Stimulated activated naive CD8-positive, alpha-beta T cell treated with anti-CD3 and anti-CD28 coated beads, Interleukin-15, Interleukin-2, amounts not matched to agents 100 ng/mL and 50 ng/mL, for 24 hours (primary cell): ENCODE measurements around the gene RIBC2.
"Not testable (repeated sequence)": the region's sequence is repeated elsewhere in the genome, so short reads cannot be mapped to it uniquely, and the experiment has no call there.

Experiments used
- H3K27ac Mint-ChIP-seq: one replicate; pipeline ENCODE4 v1.8.0; 2021; ENCODE audit warnings: mild to moderate bottlenecking, mixed read lengths
- H3K27me3 Mint-ChIP-seq: one replicate; pipeline ENCODE4 v1.8.0; 2021; ENCODE audit warnings: mixed read lengths
- H3K36me3 Mint-ChIP-seq: one replicate; pipeline ENCODE4 v1.8.0; 2021; ENCODE audit warnings: low read depth, mixed read lengths
- H3K4me1 Mint-ChIP-seq: one replicate; pipeline ENCODE4 v1.8.0; 2021; ENCODE audit warnings: low read depth, mixed read lengths
- H3K4me3 Mint-ChIP-seq: one replicate; pipeline ENCODE4 v1.8.0; 2021; ENCODE audit warnings: mild to moderate bottlenecking, mixed read lengths
- H3K9me3 Mint-ChIP-seq: one replicate; pipeline ENCODE4 v1.8.0; 2021; ENCODE audit warnings: mixed read lengths

RIBC2 gene, protein sequence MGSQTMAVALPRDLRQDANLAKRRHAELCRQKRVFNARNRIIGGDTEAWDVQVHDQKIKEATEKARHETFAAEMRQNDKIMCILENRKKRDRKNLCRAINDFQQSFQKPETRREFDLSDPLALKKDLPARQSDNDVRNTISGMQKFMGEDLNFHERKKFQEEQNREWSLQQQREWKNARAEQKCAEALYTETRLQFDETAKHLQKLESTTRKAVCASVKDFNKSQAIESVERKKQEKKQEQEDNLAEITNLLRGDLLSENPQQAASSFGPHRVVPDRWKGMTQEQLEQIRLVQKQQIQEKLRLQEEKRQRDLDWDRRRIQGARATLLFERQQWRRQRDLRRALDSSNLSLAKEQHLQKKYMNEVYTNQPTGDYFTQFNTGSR

DNA sequence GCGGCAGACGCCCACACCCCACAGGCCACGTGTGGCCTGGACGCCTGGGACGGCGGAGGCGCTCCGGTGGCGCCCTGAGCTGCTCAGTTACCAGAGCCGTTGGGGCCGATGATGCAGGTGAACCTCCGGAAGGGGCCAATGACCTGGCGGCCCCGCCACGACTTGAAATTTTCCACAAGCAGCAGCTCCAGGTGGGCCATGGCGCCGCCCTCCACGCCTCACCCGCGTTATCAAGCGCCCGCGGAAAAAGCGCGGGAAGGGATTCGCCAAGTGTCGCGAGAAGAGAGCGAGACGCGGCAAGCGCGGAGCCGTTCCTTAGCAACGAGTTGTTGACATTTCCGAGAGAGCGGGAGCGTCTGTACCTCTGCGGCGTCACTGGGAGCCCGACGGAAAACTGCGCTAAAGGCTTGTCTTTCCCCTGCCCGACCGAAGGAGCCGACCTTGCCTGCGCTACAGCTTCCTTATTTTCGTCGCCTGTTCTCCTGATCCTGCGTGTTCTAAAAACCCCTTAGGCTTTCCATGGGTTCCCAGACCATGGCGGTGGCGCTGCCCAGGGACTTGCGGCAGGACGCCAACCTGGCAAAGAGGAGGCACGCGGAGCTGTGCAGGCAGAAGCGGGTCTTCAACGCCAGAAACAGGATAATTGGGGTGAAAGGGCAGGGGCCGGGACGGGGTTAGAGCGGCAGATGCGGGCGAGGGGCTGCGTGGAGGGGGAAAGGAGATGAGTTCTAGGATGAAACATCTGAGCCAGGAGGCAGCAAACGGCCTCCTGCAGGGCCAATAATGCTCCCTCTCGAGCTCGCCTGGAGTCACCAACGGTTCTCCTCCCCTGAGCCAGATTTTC lies at the start of gene RIBC2, which contains the start of gene SMC1B:
RIBC2 (plus strand) TSS at position 326 of the 844 bp plus-strand sequence; CDS start at position 520, 194 bp downstream.
SMC1B (minus strand) TSS at position 232 of the 844 bp plus-strand sequence; CDS start at position 200, 32 bp downstream.
- Mint-ChIP-seq H3K9me3 (no peaks in the 10 kb centered on the region), H3K36me3 (no peaks in the 10 kb centered on the region), H3K4me1 (peaks cover 20% of the 10 kb centered on the region), H3K27ac (peak within 1 kb of the TSS; percentile 82), H3K27me3 (peaks cover 5% of the 10 kb centered on the region), H3K4me3 (peak within 1 kb of the TSS; percentile 85)

DNA sequence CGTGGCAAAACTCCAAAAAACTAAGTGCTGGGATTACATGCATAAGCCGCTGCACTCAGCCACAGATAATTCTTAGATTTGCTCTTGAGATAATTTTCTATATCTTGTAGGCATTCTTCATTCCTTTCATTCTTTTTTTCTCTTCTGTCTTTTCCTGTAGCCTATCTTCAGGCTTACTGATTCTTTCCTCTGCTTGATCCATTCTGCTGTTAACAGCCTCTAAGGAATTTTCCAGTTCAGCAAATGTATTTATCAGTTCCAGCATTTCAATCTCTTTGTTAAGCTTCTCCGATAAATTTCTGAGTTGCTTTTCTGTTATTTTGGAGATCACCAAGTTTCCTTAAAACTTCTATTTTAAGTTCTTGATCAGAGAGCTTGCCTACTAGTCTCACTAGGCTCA lies 46.8 kb upstream of the RIBC2 start:
- Mint-ChIP-seq H3K36me3 (no peaks in the 10 kb centered on the region), H3K4me1 (no peaks in the 10 kb centered on the region), H3K27ac (no peak overlapping the region), H3K4me3 (no peak overlapping the region), H3K9me3 (peaks cover 4% of the 10 kb centered on the region), H3K27me3 (no peaks in the 10 kb centered on the region)

DNA sequence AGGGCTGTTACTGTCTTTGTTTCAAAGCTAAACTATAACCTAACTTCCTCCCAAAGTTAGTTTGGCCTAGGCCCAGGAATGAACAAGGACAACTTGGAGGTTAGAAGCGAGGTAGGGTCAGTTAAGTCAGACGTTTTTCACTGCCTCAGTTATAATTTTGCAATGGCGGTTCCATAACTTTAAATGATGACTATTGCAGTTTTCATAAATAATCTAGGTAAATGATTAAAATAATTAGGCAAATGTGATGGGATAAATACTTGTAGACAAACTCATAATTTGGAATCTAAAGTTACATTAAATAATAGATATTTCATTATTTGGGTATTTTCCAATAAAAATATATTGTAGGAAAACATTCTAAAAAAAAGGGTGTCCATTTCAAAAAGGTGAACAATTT lies 39.9 kb upstream of the RIBC2 start:
- not testable (repeated sequence) for H3K27me3 Mint-ChIP-seq, H3K36me3 Mint-ChIP-seq, H3K4me1 Mint-ChIP-seq, H3K27ac Mint-ChIP-seq, H3K4me3 Mint-ChIP-seq, H3K9me3 Mint-ChIP-seq

DNA sequence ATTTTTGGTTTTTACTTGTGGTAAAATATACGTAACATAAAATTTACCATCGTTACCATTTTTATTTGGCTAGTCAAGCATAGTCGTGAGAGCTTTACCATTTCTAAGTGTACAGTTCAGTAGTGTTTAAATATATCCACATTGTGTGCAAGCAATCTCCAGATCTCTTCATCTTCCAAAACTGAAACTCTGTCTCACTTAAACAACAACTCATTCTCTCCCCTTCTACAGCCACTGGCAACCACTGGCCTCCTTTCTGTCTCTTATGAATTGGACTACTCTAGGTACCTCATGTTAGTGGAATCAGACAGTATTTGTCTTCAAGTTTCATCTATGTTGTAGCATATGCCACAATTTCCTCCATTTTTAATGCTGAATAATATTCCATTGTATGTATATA lies 37.5 kb upstream of the RIBC2 start:
- Mint-ChIP-seq H3K27ac (no peak overlapping the region), H3K36me3 (no peaks in the 10 kb centered on the region)

DNA sequence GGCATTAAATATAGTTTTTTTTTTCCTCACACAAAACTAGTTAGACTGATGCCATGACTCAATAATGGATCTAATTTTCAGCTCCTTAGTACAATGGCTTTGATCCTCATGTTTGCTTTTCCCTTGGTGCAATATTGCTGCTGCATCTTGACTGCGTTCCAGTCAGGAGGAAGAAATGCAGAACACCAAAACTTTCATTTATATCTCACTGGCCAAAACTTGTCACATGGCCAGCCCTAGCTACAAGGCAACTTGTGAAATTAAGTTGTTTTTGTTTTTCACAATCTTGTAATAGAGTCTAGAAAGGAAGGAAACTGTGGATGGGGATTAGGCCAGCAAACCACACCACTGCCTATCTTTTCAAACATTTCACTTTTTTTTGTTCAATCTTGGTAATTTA lies 36.8 kb upstream of the RIBC2 start:
- Mint-ChIP-seq H3K27me3 (no peaks in the 10 kb centered on the region), H3K36me3 (no peaks in the 10 kb centered on the region), H3K4me1 (peaks cover 5% of the 10 kb centered on the region), H3K4me3 (no peak overlapping the region), H3K9me3 (no peaks in the 10 kb centered on the region), H3K27ac (no peak overlapping the region)

More for the DNA sequence above, 37.5 kb upstream of the RIBC2 start:
- Mint-ChIP-seq H3K4me3 (no peak overlapping the region), H3K9me3 (no peaks in the 10 kb centered on the region), H3K4me1 (peaks cover 5% of the 10 kb centered on the region), H3K27me3 (no peaks in the 10 kb centered on the region)

DNA sequence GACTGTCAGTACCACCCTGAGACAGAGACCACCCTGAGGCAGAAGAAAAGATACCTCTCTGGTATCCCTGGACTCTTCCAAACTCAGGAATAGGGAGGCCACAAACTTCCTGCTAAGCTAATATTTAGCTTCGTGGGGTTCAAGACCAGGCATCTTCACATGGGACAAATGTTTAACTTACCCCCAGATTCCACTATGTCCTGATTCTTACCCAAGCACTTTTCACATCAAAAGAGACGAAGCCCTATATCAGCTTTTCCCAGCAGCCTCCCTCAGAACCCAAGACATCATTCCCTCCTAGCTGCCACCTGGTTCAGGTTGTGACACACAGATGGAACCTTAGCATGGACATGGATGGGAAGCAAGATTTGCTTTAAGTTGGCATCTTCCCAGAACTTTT lies 32.1 kb upstream of the RIBC2 start:
- H3K27me3 Mint-ChIP-seq: peaks cover 3% of the 10 kb centered on the region
- H3K9me3 Mint-ChIP-seq: no peaks in the 10 kb centered on the region
- H3K4me1 Mint-ChIP-seq: no peaks in the 10 kb centered on the region
- no peak overlapping the region for H3K4me3 Mint-ChIP-seq
- no peak overlapping the region for H3K27ac Mint-ChIP-seq
- no peaks in the 10 kb centered on the region for H3K36me3 Mint-ChIP-seq

DNA sequence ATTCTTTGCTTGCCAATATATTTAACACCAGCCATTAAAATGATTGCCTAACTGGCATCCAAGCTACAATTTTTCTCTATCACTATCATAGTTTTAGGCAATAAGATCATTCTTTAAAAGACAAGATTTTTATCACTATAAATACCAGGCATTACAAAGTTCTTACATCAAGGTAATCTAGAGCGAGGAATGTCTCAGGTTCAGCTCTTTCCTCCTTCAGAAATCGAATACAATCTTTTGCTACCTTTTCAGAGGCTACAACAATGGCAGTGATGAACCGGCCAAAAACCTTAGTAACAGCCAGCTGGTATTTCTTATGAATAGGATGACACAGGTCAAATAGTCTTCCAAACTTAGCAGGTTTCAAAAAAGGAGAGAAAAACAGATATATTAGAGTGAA lies 23.9 kb upstream of the RIBC2 start:
- Mint-ChIP-seq H3K36me3 (no peaks in the 10 kb centered on the region), H3K27ac (no peak overlapping the region), H3K27me3 (peaks cover 4% of the 10 kb centered on the region), H3K4me1 (no peaks in the 10 kb centered on the region), H3K4me3 (no peak overlapping the region), H3K9me3 (no peaks in the 10 kb centered on the region)

DNA sequence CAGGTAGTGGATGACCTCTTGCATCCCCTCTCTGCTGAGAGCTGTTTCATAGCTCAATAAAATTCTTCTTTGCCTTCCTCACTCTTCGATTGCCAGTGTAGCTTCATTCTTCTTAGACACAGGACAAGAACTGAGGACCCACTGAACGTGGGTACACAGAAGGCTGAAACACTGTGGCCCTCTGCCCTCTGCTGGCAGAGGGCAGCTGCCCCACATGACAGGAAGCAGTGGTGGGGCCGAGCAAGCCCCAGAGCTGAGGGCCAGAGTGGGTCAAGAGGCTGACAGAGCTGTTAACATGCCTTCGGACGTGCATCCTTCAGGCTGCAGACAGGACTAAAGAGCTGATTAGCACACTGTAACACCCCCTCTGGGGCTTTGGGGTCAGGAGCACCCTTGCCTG lies 15.7 kb upstream of the RIBC2 start:
- Mint-ChIP-seq H3K27ac (no peak overlapping the region), H3K9me3 (peaks cover 5% of the 10 kb centered on the region), H3K36me3 (no peaks in the 10 kb centered on the region), H3K27me3 (no peaks in the 10 kb centered on the region), H3K4me3 (no peak overlapping the region), H3K4me1 (no peaks in the 10 kb centered on the region)

DNA sequence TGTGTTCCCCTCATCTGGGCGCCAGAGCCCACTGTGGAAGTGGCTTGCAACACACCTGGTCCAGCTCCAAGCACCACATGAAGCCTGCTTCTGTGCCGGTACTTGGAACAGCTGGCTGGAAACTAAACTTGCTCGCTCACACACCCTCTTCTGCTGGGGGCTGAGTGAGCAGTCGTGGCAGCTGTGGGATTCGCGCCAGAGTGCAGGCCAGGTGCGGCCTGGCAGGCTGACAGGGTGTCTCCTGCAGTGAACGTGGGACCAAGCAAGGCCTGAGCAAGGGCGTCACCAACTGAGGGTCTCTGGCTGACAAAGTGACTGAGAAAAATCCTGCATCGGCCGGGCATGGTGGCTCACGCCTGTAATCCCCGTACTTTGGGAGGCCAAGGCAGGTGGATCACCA lies 15.3 kb upstream of the RIBC2 start:
- no peaks in the 10 kb centered on the region for H3K36me3 Mint-ChIP-seq
- no peak overlapping the region for H3K4me3 Mint-ChIP-seq
- H3K27me3 Mint-ChIP-seq: no peaks in the 10 kb centered on the region
- no peak overlapping the region for H3K27ac Mint-ChIP-seq
- no peaks in the 10 kb centered on the region for H3K4me1 Mint-ChIP-seq
- H3K9me3 Mint-ChIP-seq: peaks cover 5% of the 10 kb centered on the region

DNA sequence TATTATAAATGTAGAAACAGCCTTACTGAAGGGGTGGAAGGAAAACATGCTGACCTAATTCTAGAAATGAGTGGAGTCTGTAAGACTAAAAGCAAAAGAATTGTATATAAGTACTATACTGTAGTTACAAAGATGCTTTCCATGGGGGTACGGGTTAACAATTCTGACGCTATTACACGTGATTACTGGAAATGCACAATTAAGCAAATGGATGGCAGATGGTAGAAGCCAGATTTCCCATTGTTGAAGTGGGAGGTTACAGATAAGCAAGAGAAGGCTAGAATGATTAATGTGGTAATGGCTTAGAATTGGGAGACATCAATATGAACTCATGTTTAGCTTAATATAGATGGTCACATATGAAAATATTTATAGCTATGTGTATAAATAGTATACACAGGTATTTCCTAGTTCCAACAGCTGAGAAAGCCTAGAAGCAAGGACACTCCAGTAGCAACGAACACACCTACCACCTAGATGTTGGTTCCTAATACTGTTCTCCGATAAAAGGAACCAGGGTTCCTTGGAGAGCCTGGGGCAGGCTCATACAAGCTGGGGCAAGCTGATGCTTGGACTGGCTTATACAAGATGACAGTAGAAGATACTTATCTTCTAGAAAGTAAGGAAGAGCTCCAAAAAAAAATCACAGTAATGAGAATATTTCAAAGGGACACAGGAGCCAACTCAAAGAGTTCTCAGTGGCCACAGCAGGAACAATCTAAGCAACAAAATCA lies 13.6 kb upstream of the RIBC2 start:
- no peak overlapping the region for H3K4me3 Mint-ChIP-seq
- H3K4me1 Mint-ChIP-seq: no peaks in the 10 kb centered on the region
- H3K27me3 Mint-ChIP-seq: no peaks in the 10 kb centered on the region
- H3K27ac Mint-ChIP-seq: no peak overlapping the region
- peaks cover 5% of the 10 kb centered on the region for H3K9me3 Mint-ChIP-seq
- H3K36me3 Mint-ChIP-seq: no peaks in the 10 kb centered on the region

DNA sequence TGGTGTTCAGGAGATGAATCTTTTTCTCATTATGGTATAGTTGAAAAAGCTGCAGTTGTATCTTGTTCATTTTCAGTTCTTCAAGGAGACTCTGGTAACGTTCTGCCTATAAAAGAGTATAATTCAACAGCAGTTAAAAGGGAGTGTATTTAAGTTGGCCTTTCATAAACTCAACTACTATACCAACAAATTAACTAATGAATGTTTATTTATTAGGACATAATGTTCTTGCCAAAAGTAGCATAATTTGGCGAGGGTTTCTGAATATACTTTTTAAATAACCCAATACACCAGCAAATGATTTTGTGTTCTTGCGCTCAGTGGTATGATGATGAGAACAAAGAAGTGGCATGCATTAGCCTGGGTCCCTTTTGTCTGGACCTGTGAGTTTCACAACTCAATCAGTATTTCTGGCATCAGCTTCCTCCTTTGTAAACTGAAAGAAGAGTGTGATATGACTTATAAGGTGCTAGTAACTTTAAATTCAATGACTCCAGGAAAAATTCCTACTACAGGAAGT lies 11.0 kb upstream of the RIBC2 start:
- H3K36me3 Mint-ChIP-seq: no peaks in the 10 kb centered on the region
- no peaks in the 10 kb centered on the region for H3K27me3 Mint-ChIP-seq
- no peaks in the 10 kb centered on the region for H3K4me1 Mint-ChIP-seq
- H3K9me3 Mint-ChIP-seq: peaks cover 4% of the 10 kb centered on the region
- no peak overlapping the region for H3K27ac Mint-ChIP-seq
- H3K4me3 Mint-ChIP-seq: no peak overlapping the region

DNA sequence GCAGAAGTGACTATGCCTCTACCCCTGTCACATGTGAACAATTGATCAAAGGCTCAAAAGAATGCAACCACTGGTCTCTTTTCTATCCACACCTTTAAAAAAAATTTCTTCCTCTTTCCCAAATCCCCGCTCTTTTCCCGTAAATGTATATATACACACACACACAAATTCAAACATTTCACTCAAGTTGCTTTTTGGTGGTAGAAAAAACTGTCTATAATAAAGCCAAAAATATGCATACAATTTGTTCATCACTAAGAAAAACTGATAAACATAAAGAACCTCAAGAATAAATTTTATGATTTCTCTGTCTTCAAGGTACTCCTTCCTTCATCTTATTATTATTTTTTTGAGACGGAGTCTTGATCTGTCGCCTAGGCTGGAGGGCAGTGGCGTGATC lies 5.7 kb upstream of the RIBC2 start:
- no peaks in the 10 kb centered on the region for H3K27me3 Mint-ChIP-seq
- H3K27ac Mint-ChIP-seq: no peak overlapping the region
- H3K36me3 Mint-ChIP-seq: no peaks in the 10 kb centered on the region
- H3K9me3 Mint-ChIP-seq: no peaks in the 10 kb centered on the region
- no peak overlapping the region for H3K4me3 Mint-ChIP-seq
- peaks cover 4% of the 10 kb centered on the region for H3K4me1 Mint-ChIP-seq

DNA sequence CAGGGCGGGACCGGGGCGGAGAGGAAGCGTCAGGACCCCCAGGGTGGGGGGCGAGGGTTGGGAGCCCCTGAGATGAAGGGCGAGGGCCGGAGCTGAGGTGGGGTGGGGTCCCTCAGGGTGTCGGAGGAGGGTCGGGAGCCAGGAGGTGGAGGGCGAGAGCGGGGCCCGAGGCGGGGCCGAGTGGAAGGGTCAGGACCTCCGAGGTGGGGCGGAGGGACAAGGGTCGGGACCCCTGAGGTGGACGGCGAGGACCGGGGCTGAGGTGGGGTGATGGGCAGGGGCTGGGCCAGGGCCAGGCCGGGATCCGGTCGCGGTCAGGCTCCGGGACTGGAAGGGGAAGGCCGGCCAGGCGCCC lies 503 bp upstream of the RIBC2 start:
- Mint-ChIP-seq H3K36me3 (no peaks in the 10 kb centered on the region), H3K4me1 (peaks cover 20% of the 10 kb centered on the region), H3K4me3 (peak overlapping the region; percentile 41)

DNA sequence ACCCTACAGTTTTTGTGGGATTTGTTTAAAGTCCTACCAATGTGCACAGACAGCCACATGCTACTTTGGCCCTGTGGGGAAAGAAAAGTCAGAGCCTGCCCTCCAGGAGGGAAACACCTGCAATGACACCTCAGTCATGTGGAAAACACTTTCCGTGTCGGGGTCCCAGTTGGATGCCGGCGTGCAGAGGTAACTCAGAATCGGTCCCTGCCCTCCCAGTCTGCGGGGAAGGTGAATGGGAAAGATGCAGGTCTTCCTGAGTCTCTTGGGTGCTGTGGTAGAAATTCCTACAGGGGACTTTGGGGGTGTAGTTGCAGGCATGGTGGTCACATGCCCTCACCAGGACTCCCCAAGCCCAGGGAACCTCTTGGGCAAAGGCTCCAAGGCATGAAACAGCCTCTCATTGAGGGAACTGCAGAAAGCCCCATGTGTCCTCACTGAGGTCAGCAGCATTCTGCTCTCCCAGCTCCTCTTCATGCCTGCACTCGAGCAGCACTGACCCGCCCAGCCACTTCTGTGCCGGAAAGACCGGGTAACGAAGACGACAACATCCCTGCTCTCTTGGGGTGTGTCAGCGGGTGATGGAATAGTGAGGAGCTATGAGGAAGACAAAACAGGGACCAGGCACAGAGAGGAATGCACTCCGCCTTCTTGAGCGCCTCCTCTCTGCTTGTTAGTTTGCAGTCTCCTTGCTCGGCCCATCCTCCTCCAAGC lies 4.7 kb downstream of the RIBC2 start:
- Mint-ChIP-seq H3K9me3 (no peaks in the 10 kb centered on the region), H3K36me3 (peaks cover 15% of the 10 kb centered on the region), H3K27me3 (peaks cover 5% of the 10 kb centered on the region), H3K4me3 (no peak overlapping the region), H3K27ac (no peak overlapping the region), H3K4me1 (peaks cover 15% of the 10 kb centered on the region)

More for the DNA sequence above, 503 bp upstream of the RIBC2 start:
- Mint-ChIP-seq H3K9me3 (no peaks in the 10 kb centered on the region), H3K27me3 (peaks cover 5% of the 10 kb centered on the region), H3K27ac (peak overlapping the region; percentile 52)
